GM10847 (cell line): ENCODE measurements around the gene PCDHGB2.
"Not testable (repeated sequence)": the region's sequence is repeated elsewhere in the genome, so short reads cannot be mapped to it uniquely, and the experiment has no call there.

ENCODE experiments used
- POLR2A ChIP-seq: IDR thresholded peaks from 2 replicates; pipeline ENCODE4 v1.6.1; 2011; ENCODE audit not compliant: insufficient read length; ENCODE audit errors: extremely low read depth

PCDHGB2 gene

DNA sequence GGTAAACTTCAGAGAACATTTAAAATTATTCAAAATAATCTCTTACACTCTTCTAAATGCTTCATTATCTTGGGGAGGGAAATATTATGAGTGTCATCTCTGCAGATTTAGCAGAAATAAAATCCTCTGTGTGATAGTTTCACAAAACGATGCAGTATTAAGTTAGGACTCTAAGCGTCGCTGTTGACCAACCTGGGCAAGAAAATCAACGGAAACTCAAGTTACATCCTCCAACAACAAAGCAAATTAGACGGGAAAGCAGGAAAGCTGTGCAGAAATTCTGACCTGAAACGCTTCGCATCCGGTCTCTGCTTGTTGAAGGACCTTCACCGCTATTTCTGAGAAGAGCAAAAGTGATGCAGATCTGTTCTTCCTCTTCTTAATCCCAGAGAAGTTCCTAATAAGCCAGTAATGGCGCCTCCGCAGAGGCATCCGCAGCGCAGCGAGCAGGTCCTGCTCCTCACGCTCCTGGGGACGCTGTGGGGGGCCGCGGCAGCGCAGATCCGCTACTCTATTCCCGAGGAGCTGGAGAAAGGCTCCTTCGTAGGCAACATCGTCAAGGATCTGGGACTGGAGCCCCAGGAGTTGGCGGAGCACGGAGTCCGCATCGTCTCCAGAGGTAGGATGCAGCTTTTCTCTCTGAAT is 14.0 kb downstream of the PCDHGB2 start, which contains the start of gene PCDHGA6:
PCDHGA6 (plus strand) TSS at position 219 of the 645 bp plus-strand sequence; CDS start at position 412, 193 bp downstream.
- no peak for TF ChIP-seq POLR2A

GRCh38 chr5:141374627-141375026 is 14.8 kb downstream of the PCDHGB2 start:
- TF ChIP-seq POLR2A = no peak

DNA sequence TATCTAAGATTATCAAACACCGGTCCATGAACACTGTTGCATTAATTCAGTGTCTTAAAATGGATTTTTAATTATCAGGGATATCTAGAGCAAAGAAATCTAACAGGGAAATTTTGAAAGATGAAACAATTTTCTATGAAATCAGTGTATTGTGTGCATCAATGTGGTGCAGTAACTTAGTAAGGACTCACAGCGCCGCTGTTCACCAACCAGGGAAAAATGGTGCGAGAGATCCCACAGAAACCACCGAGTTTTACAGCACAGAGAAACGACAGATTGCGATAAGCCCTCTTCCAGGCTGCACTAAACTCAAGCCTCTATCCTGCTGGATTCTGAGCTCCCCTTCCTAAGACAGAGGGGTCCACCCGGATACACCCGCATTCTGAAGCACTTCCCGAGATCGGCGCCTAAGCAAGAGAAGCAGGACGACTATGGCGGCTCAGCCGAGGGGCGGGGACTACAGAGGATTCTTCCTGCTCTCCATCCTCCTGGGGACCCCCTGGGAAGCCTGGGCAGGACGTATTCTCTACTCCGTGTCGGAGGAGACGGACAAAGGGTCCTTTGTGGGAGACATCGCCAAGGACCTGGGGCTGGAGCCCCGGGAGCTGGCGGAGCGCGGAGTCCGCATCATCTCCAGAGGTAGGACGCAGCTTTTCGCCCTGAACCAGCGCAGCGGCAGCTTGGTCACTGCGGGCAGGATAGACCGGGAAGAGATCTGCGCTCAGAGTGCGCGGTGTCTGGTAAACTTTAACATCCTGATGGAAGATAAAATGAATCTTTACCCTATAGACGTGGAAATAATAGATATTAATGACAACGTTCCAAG is 22.9 kb downstream of the PCDHGB2 start, which contains the start of gene PCDHGA7:
PCDHGA7 (plus strand) TSS at position 274 of the 826 bp plus-strand sequence; CDS start at position 432, 158 bp downstream.
- no peak for TF ChIP-seq POLR2A

DNA sequence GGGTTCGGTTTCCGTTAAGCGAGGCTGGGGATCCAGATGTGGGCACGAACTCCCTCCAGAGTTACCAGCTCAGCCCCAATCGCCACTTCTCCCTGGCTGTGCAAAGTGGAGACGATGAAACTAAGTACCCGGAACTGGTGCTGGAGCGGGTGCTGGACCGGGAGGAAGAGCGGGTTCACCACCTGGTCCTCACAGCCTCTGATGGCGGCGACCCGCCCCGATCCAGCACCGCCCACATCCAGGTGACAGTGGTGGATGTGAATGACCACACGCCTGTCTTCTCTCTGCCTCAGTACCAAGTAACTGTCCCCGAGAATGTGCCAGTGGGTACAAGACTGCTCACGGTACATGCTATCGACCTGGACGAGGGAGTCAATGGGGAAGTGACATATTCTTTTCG is 23.6 kb downstream of the PCDHGB2 start:
- TF ChIP-seq POLR2A = no peak

- TF ChIP-seq POLR2A = no peak
Measured at GRCh38 chr5:141384471-141385267, 24.9 kb downstream of the PCDHGB2 start.

GRCh38 chr5:141387557-141388311 is 27.9 kb downstream of the PCDHGB2 start, which contains the start of gene PCDHGB4:
Gene PCDHGB4 (plus strand): TSS chr5:141387698. CDS start chr5:141387885, 187 bp downstream.
- not testable (repeated sequence) for TF ChIP-seq POLR2A

DNA sequence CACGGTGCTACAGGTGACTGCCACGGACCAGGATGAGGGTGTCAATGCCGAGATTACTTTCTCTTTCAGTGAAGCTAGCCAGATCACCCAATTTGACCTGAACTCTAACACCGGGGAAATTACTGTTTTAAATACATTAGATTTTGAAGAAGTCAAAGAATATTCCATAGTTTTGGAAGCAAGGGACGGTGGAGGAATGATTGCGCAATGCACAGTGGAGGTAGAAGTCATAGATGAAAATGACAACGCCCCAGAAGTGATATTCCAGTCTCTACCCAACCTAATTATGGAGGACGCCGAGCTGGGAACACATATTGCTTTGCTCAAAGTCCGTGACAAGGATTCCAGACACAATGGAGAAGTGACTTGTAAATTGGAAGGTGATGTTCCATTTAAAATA is 28.9 kb downstream of the PCDHGB2 start:
- TF ChIP-seq POLR2A = no peak

GRCh38 chr5:141389153-141390042 is 29.6 kb downstream of the PCDHGB2 start:
- TF ChIP-seq POLR2A = no peak

DNA sequence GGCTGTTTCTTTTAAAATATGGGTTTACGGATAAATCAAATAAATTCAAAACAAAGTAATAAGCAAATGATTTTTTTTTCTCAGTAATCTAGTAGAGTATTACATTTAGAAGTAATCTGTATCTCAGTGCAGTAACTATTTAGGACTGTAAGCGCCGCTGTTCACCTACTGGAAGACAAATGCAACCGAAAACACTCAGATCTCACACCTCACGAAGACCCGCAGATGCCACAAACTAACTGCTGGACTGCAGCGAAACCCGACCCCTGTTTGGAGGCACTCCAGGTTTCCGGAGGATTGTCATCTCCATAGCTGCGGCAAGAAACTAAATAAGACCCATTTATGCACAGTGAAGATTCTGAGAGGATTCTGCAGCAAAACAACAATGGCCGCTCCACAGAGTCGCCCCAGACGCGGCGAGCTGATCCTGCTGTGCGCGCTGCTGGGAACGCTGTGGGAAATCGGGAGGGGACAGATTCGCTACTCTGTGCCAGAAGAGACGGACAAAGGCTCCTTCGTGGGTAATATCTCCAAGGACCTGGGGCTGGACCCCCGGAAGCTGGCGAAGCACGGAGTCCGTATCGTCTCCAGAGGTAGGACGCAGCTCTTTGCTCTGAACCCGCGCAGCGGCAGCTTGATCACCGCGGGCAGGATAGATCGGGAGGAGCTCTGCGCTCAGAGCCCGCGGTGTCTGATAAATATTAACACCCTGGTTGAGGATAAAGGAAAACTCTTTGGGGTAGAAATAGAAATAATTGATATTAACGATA is 32.8 kb downstream of the PCDHGB2 start, which contains the start of gene PCDHGA8:
PCDHGA8 (plus strand) TSS at position 205 of the 770 bp plus-strand sequence; CDS start at position 386, 181 bp downstream.
- no peak for TF ChIP-seq POLR2A

- TF ChIP-seq POLR2A = no peak
Measured at GRCh38 chr5:141393267-141393666, 33.5 kb downstream of the PCDHGB2 start.

GRCh38 chr5:141397756-141398551 is 38.2 kb downstream of the PCDHGB2 start, which contains the start of gene PCDHGB5:
Gene PCDHGB5 (plus strand): TSS chr5:141397947. CDS start chr5:141398128, 181 bp downstream.
- TF ChIP-seq POLR2A = not testable (repeated sequence)

GRCh38 chr5:141398608-141399007 is 38.8 kb downstream of the PCDHGB2 start:
- no peak for TF ChIP-seq POLR2A
